Measurements from ENCODE around the gene KBTBD8. TPM values are rescaled to one million over a fixed set of nuclear protein-coding genes. Genes with fewer than 3 reads are reported as not detected.

Gene KBTBD8
- total and polyA plus RNA-seq, 2 of the 13 experiments (the other 11 are each of a cell fraction or from before 2014, with no cell fraction given): 1.1 to 7.6 TPM

GRCh38 chr3:66989241-66989640 lies 8.9 kb upstream of the KBTBD8 start:
- Histone ChIP-seq H3K9ac (ENCODE audit: insufficient read depth, low read depth, low read length) (no peak overlapping the region), H3K36me3 (replicated peaks in 1 of 2; ENCODE audit: control insufficient read depth in 1 of 2, insufficient read depth in 2 of 2, low read length in 2 of 2) (no peaks in the 10 kb centered on the region), H3K4me1 (ENCODE audit: insufficient read depth, low read length) (0 out of 2 replicates have a peak, but pooled peaks cover 5% of the 10 kb centered on the region), H3K9me3 (ENCODE audit: low read length) (no peaks in the 10 kb centered on the region), H3K27me3 (ENCODE audit: control insufficient read depth in 1 of 2, insufficient read depth in 2 of 2, low read length in 2 of 2) (peaks cover 0 to 2% of the 10 kb centered on the region in 2 experiments; a peak in 1 of 5 replicates), H4K20me1 (ENCODE audit: insufficient read depth, low read length) (no peaks in the 10 kb centered on the region), H3K4me3 (replicated peaks in 1 of 3; ENCODE audit: insufficient read depth in 1 of 3, low read depth in 2 of 3, low read length in 3 of 3) (no peak overlapping the region), H3K4me2 (ENCODE audit: low read depth, low read length) (no peak overlapping the region), H3K27ac (ENCODE audit: extremely low read length, insufficient read depth, low read length) (no peak overlapping the region), H3K79me2 (ENCODE audit: insufficient read depth, low read length) (no peaks in the 10 kb centered on the region), H2AFZ (ENCODE audit: low read length) (no peak overlapping the region)
- CTCF ChIA-PET (ENCODE audit: low intra/inter-chr PET ratio, low total read pairs): no interaction called here
- intact Hi-C loops (cut with micrococcal nuclease; ENCODE audit: unreplicated experiment) (no loop called here), in situ Hi-C loops (cut with HindIII; ENCODE audit: extremely low pct_ligation_motif_present, low pct_unique_long_range_greater_than_20kb) (loop anchor here (25.0 kb wide), 1 partner anchor 1898 kb away; no protein-coding TSS in a partner anchor)
- ATAC-seq (no peak), DNase-seq (ENCODE audit: low spot score) (no peak), FAIRE-seq (no peak)
- BruUV-seq (replicated peaks): no TSS peak
- no peak for TF ChIP-seq EP300 (IDR thresholded peaks at IDR 0.05; ENCODE audit: low read depth in 2 of 2, low read length in 2 of 2)
- no peak for TF ChIP-seq EP300 (CRISPR knock-in tag; IDR thresholded peaks at IDR 0.05; ENCODE audit: borderline replicate concordance)
- no peak for TF ChIP-seq TOE1 (CRISPR knock-in tag; IDR thresholded peaks at IDR 0.05)
- no peak for TF ChIP-seq ZEB1 (IDR thresholded peaks at IDR 0.05; ENCODE audit: insufficient replicate concordance, low read depth)
- no peak for TF ChIP-seq GMEB2 (CRISPR knock-in tag; IDR thresholded peaks at IDR 0.05; ENCODE audit: low read depth)
- TF ChIP-seq ZNF546 (CRISPR knock-in tag; conservative IDR thresholded peaks at IDR 0.05): no peak
- no peak for TF ChIP-seq ZNF24 (IDR thresholded peaks at IDR 0.05)
- TF ChIP-seq PHF8 (CRISPR knock-in tag; IDR thresholded peaks at IDR 0.05): no peak
- no peak for TF ChIP-seq ARHGAP35 (CRISPR knock-in tag; IDR thresholded peaks at IDR 0.05; ENCODE audit: borderline replicate concordance)
- TF ChIP-seq WIZ (CRISPR knock-in tag; IDR thresholded peaks at IDR 0.05): no peak
- WGBS (ENCODE audit: low lambda C conversion rate): 77% methylated on average over 6 of the region's 6 CpGs
- POLR2A ChIA-PET: no interaction called here

Data from HepG2 (cell line).